HG02884 (cell line): ENCODE results near the gene NAT14.
A peak's percentile ranks its signal among the peaks of the same experiment; 100 is the strongest.

Experiments
- ATAC-seq: cut with Tn5 transposase; IDR thresholded peaks from one replicate; pipeline ENCODE4 v1.9.1; 2021; ENCODE audit warnings: mild to moderate bottlenecking, moderate library complexity; ENCODE audit not compliant: unreplicated experiment

NAT14 gene

DNA sequence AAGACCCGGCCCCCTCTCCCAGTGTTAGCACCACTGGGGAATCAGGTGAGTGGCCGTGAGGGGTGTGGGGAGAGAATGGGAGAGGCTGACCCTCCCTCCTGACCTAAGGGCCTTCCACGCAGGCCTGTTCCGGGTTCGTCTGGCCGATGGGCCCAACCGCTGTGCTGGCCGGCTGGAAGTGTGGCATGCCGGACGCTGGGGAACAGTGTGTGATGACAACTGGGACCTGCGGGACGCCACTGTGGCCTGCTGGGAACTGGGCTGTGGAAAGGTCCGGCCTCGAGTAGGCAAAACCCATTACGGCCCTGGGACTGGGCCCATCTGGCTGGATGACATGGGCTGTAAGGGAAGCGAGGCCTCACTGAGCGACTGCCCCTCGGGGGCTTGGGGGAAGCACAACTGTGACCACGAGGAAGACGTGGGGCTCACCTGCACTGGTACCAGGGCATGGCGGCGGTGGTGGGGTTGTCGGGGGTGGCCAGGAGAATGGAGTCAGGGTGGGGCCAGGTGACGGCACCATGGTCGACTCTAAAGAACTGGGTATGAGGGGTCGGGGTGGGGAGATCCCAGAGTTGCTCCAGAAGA is 15.5 kb downstream of the NAT14 start:
- no peak for ATAC-seq

- no peak for ATAC-seq
Observed at GRCh38 chr19:55502197-55502952, 17.4 kb downstream of the NAT14 start.

- ATAC-seq, result no peak
Observed at GRCh38 chr19:55503157-55503501, 18.1 kb downstream of the NAT14 start.

- peak; percentile 85 for ATAC-seq
Observed at GRCh38 chr19:55503502-55504251, 18.7 kb downstream of the NAT14 start.

DNA sequence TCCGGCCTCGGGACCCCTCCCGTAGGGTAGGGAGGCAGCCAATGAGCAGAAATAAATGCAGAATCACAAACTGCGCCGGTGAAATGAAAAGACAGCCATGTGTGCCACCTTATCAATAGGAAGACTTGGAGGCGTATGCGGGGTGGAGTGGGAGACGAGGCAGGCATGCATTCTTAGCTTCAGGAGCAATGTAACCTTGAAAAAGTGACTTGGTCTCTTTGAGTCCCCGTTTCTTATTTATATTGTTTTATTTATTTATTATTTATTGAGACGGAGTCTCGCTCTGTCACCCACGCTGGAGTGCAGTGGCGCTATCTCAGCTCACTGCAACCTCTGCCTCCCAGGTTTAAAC is 19.2 kb downstream of the NAT14 start:
- ATAC-seq, result no peak

GRCh38 chr19:55504981-55505380 is 20.0 kb downstream of the NAT14 start:
- no peak for ATAC-seq

DNA sequence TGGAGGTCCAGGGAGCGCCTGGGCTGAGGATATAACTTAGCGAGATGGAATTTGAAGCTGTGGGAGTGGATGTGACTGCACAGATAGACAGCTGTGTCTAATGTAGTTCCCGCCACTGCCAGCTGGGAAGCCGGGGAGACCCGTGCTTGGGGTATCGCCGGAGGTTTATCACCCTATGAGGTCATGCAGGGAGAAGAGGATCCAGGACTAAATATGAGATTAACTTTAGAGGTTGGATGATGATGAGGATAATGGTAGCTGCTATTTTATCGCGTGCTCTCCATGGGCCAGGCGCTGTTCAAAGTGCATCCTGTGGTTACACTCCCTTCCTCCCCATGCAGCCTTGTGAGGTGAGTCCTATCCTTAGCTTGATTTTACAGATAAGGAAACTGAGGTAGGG is 23.1 kb downstream of the NAT14 start:
- no peak for ATAC-seq

GRCh38 chr19:55516878-55517620 is 32.1 kb downstream of the NAT14 start:
- peak; percentile 91 for ATAC-seq

DNA sequence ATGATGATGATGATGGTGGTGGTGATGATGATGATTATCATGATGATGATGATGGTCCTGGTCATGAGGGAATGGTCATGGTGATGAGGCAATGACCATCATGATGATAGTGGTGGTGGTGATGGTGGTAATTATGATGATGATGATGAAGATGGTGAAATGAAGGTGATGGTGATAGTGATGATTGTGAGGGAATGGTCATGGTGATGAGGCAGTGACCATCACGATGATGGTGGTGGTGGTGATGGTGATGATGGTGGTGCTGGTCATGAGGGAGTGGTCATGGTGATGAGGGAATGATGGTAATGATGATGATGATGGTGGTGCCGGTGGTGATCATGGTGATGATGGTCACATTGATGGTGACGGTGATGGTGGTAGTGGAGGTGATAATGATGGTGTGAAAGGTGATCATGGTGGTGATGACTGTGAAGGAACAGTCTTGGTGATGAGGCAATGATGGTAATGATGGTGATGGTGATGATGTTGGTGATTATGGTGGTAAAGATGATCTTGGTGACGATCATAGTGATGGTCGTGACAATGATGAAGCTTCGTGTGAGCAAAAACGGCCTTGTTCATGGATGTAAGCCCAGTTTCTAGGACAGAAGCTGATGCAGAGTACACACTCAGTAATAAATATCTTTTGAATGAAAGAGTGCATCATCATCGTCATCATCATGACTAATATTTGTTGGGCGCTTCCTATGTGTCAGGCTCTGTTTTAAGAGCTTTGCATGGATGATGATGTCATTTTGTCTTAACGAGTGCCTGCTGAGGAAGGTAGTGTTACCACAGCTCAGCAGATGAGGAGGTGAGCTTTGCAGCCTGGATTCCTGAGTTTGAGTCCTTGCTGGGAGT is 34.7 kb downstream of the NAT14 start:
- ATAC-seq, result no peak

- ATAC-seq, result no peak
Observed at GRCh38 chr19:55520691-55521292, 35.8 kb downstream of the NAT14 start.

DNA sequence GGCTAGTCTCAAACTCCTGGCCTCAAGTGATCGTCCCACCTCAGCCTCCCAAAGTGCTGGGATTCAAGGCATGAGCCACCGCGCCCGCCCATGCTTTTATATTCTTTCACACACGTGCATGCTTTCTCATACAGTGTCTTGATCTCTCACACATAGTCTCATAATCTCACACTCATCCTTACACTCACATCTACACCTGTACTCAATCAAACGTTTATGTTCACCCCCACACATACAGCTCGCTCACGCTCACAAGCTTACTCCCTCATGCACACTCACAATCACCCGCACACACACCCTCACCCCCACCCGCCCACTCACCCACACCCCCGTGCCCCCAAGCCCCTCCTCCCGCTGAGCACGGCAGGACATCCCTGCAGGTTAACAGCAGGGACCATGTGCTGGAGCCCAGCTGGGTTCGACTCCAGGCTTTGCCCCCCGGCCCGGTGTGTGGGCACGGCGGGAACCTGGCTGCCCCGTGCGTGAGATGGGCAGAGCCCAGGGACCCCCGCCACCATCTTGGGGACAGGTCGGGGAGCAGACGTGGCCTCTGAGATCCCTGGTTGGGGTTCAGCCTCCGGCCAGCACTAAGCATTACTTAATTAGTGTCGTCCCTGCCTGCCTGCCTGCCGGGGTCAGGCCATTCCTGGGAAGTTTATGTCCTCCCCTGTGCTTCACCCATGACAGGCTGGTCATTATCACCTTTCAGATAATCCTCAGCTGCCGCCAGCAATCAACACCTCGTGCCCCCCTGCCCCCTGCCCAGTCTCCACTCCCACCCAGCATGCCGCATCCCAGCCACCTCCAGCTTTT is 40.5 kb downstream of the NAT14 start:
- ATAC-seq, result no peak

DNA sequence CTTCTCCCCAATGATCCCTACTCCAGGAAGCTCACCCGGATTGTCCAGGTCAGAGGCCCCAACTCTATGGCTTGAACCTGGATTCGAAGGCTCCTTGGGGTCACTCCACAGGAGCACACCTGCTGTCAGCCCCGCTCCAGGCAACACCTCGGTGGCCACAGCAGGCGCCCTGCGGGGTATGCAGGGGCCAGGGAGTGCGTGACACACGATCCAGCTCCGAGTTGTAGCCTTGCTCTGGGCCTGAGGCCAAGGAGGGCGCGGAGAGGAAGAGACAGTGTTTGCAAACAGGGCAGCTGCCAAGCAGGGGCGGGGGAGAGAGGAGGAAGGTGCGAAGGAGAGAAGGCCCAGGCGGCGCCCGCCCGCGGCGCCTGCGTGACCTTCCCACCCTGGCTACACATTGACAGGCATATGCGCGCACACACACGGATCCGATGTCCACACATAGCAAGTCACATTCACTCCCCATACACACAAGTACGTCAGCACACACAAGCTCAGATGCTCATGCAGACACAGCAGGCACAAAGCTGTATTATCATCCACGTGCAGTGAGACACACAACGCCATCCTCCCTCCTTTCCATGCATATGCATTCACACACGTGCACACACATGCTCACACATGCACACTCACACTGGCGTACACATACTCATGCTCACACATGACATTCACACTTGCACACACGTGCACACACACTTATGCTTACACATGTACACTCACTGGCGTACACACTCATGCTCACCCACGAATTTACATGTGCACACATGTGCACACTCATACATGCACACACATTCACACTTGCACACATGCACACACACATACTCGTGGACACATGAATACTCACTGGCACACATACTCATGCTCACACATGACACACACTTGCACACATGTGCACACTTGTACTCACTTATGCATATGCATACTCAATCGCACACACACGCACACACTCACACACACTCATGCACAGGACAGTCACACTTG is 41.5 kb downstream of the NAT14 start:
- ATAC-seq, result no peak

GRCh38 chr19:55527197-55528029 is 42.4 kb downstream of the NAT14 start:
- no peak for ATAC-seq

DNA sequence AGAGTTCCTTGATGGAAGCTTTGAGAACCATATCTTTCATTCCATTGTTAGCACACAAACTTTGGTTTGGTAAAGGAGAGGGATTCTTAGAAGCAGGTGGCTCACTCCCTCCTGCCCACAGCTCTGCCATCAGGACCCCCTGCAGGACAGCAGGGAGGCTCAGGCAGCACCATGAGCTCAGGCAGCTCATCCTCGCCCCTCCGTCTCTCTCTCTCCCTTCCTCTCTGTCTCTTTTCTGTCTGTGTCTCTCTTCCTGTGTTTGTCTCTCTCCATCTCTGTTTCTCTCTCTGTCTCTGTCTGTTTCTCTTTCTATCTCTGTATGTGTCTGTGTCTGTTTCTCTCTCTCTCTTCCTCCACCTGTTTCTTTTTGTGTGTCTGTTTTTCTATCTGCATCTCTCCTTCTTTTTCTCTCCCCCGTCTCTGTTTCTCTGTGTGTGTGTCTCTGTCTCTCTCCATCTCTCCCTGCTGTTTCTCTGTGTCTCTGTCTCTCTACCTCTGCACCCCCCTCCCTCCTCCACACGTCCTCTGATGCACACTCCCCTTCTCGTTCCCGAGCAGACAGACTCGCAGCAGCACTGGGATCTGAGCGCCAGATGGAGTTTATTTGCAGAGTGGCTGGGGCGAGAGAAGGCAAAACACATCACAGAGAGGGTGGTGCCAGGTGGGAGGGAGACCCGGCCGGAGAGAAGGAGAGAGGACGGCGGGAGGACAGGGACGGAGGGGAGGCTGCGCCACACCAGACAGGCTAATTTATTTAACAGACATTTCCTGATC is 43.2 kb downstream of the NAT14 start:
- ATAC-seq, result no peak

GRCh38 chr19:55529636-55530234 is 44.7 kb downstream of the NAT14 start:
- ATAC-seq, result no peak

DNA sequence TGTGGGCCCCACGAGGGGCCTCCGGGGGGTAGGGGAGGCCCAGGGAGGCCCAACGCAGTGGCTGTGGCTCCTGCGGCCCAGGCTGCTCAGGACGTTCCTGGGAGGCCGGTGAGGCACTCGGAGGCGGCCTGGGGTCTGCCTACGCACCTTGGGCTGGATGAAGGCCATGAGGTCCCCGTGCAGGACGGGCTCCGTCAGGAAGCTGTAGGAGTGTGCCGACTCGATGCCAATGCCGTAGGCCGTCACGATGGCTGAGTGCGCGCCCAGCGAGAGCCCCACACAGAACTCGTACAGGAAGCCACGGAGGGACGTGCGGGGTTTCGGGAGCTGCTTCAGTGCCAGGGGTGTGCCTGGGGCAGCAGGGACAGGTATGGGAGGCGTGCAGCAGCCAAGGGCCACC is 46.0 kb downstream of the NAT14 start:
- ATAC-seq, result no peak
